Activated CD8-positive, alpha-beta memory T cell treated with anti-CD3 and anti-CD28 coated beads for 1 hour (primary cell): Measurements from ENCODE around the gene ZCRB1.

Experiments used
- DNase-seq, 2 donors: peaks; one replicate each; pipeline ENCODE4 v3.0.0-alpha.2; 2020; ENCODE audit warnings: low read depth in 1 of 2; ENCODE audit errors: extremely low read depth in 1 of 2

The ZCRB1 gene

DNA sequence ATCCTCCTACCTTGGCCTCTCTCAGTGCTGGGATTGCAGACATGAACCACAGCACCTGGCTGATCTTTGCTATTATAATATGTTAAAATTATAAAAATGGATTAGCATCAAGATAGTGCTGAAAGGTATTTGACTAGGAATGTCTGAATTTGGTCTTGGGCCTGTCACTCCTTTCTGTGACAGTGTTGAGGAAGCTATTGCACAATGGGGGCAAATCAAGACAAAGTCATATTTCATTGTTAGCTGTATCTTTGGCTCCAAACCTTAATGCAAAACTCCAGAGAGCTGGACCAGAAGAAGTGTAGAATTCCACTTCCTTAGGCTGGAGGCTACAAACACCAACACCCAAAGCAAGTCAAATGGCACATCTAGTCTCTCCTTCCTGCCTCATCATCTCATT lies 42.2 kb downstream of the ZCRB1 start:
- no peak for DNase-seq

DNA sequence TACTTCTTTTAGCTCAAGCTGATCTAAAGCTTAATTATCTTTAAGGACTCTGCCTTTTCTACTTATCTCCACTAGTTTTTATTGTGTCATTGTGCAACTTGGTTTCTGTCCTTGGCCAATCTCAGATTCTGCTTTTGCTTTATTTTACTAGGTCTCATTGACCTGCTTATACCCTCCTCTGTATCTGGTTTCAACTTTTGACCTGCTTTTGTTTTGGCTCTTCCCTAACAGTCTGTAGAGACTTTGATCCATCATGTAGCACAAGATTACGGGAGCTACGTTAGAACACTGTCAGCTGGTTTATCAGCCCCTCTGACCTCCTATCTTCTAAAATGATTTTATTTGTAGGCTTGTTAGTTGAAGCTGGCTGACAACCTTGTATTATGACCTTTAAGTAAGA lies 43.6 kb downstream of the ZCRB1 start:
- no peak for DNase-seq

DNA sequence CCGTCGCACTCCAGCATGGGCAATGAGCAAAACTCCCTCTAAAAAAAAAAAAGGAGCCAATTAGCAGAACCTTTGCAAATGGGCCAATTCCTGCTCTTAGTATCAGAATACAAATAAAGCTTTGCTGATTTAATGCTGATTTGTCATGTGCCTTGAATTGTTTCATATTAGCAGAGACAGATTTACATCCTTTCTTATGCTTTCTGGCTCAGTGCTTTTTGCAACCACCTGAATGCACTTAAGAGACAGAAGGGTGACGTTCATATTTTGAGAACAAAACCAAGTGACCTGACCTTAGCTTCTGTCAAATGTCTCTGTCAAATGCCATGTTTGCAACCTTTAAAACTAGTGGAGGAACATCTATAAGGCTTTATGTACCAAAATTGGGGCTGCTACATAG lies 44.0 kb downstream of the ZCRB1 start:
- no peak for DNase-seq

DNA sequence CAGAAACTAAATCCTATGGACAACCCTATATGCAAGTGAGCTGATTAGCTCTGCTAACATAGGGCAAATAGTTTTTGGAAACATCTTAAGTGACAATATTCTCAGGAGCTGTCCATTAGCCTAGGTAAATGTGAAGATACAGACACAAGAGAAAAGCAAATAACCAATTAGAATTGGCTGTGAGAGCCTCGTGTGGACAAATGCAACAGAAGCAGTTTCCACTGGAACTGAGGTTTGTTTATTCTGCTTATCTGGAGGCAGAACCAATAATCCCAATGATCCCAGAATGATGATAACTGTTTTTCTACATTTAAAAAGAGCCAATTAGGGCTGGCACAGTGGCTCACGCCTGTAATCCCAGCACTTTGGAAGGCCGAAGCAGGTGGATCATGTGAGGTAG lies 44.6 kb downstream of the ZCRB1 start:
- DNase-seq = no peak

DNA sequence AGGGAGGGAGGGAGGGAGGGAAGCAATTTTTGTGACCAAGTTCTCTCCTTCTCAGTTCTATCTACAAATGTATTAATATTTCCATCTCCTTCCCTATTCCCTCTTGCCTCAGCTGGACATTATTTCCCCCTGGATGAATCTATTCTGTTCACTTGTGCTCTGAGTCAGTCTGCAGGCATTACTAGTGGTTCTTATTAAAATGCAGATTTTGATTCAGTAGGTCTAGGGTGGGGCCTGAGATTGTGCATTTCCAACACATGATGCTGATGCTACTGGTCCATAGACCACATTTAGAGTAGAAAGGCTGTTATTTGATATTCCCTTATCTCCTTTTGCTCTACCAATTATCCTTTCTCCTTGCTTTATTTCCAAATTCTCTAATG lies 47.8 kb downstream of the ZCRB1 start:
- no peak for DNase-seq

DNA sequence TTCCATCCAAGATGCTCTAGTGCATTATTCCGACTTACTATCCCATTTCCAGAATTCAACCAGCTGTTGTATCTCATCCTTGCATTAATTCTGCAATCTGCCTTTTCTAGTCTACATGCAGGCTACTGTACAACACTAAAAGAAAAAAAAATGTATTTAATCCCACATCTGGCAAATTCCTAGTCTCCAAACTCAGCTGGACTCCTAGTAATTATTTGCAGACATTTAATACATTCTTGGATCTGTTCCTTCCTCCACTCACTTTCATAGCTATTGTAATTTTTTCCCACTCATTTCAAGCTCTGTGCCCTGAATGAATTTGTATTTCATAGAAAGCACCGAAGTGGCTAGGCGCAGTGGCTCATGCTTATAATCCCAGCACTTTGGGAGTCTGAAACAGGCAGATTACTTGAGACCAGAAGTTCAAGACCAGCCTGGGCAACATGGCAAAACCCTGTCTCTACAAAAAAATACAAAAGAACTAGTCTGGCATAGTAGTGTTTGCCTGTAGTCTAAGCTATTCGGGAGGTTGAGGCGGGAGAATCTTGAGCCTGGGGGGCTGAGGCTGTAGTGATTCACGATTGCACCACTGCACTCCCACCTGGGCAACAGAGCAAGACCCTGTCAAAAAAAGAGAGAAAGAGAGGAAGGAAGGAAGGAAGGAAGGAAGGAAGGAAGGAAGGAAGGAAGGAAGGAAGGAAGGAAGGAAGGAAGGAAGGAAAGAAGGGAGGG lies 48.3 kb downstream of the ZCRB1 start:
- DNase-seq = no peak

DNA sequence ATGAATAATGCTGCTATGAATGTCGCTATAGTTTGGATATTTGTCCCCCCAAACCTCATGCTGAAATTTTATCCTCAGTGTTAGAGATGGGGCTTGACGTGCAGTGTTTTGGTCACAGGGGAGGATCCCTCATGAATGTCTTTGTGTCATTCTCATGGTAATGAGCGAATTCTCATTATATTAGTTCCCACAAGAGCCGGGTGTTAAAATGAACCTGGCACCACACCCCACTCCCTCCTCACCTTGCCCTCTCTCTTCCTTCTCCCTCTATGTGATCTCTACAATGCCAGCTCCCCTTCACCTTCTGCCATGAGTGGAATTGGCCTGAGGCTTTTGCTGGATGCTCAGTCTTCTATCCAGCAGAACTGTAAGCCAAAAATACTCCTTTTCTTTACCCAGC lies 50.4 kb downstream of the ZCRB1 start:
- no peak for DNase-seq

DNA sequence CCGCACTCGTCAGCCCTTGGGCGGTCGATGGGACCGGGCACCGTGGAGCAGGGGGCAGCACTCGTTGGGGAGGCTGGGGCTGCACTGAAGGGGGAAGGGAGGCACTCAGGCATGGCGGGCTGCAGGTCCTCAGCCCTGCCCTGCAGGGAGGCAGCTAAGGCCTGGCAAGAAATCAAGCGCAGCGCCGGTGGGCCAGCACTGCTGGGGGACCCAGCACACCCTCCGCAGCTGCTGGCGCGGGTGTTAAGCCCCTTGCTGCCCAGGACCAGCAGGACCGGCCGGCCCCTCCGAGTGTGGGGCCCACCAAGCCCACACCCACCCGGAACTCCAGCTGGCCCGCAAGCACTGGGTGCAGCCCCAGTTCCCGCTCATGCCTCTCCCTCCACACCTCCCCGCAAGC lies 52.2 kb downstream of the ZCRB1 start:
- DNase-seq = no peak

DNA sequence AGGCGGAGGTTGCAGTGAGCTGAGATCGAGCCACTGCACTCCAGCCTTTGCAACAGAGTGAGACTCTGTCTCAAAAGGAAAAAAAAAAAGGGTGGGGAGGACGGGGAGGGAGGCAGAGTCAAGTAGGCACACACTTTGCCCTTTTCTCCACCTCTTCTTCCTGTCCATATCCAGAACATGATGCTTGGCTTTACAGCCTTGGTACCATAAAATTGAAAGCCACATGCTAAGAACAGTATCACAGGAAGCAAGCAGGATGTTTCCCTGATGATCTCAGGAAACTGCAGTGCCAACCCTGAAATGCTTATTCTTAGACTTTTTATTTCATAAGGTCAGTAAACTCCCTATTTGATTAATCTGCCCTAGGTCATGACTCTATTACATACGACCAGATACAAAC lies 55.3 kb downstream of the ZCRB1 start:
- DNase-seq = no peak

DNA sequence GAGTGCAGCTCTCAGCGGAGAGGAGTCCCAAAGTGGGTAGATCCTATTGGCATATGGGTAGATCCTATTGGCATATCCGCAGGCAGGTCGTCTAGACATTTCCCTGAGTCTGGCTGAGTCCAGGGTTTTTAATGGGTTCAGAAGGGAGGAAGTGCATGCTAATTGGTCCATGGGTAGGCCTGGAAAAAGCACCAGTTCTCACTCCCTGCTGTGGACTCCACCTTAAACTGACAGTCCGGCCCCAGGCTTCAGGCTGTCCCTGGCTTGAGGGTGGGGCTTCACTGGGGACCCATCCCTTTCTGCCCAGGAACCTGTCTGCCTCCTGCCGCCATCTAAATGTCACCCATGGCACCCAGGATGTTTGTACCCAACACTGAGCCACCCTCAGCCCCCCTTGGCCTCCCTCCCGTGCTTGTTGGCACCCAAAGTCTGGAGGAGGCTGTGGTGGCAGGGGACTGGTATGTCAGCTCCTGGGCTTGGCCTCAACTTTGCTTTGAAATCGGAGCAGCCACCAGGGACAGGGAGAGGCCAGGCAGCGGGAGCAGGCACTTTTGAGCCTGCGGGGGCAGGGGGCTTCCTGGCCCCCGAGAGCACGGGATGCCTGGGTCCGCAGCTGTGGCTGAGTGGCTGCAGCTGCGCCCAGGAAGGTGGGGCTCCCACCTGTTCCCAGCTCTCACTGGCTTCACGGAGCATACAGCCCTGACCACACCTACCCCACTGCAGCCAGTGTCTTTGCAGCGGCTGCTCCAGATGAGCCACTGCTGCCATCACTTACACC lies 58.3 kb downstream of the ZCRB1 start:
- DNase-seq = no peak

DNA sequence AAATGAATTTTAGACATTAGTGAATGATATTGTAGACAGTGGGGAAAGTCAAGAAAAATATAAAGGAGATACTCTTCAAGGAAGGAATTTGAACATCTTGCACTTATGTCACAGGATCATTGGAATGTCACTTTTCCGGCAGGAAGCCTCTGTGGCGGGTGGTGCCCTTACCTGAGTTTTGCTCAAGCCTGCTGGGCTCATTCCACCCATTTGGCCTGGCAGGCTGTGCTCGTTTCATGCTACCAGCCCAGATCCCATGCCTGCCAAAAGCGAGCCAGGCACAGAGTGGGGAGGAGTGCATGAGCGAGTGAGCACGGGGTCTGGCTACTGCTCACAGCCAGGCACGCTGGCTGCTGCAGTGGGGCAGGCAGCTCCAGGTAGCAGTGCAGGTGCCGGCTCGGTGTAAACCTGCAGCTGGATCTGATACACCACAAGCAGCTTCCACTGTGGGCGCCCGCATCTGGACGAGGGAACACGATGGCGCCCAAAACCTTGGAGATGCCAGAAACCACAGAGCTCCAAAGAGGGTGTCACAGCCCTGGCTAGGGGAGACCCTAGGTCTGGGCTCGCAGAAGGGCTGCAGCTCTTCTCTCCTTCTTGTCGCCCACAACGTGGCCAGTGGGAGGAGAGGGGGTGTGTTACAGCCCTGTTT lies 59.2 kb downstream of the ZCRB1 start:
- no peak for DNase-seq

DNA sequence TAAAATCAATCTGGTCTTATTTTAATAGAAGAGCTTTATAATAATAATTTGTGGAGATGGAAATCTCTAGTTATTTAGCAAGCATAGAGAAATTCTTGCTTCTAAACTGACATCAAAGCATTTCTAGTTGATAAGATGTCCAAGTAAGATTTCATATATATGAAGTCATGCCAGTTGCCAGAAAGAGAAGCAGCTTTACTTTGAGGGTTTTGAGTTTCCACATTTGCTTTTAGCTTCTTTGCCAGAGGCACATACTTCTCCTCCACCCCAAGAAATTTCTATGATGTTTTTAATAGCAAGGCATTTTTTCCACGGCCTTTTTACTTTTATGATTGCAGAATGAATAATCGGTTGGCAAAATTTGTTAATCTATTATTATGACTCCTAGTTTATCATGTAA lies 63.6 kb downstream of the ZCRB1 start:
- no peak for DNase-seq
